SH-SY5Y (cell line): ENCODE data around the gene SLC52A3.

Experiments used
- GATA2 ChIP-seq: IDR thresholded peaks from 2 replicates; pipeline ENCODE4 v1.6.1; 2011; ENCODE audit warnings: mild to moderate bottlenecking, low read depth, low read length
- GATA3 ChIP-seq: IDR thresholded peaks from 2 replicates; pipeline ENCODE4 v1.6.1; 2011; ENCODE audit warnings: low read depth, mild to moderate bottlenecking, low read length, moderate library complexity

GRCh38 chr20:760751-761417 is 7.4 kb downstream of the SLC52A3 start:
- TF ChIP-seq GATA3, result no peak
- no peak for TF ChIP-seq GATA2
